PC-3 (cell line): ENCODE measurements around the gene SYT6. TPM values are rescaled to one million over a fixed set of nuclear protein-coding genes. Genes with fewer than 3 reads are reported as not detected.

Experiments used
- ATAC-seq: fragments of 200-7000 bp; cut with Tn5 transposase; 2 replicates; pipeline ENCODE4 v1.9.1; 2020; ENCODE audit warnings: mild to moderate bottlenecking, moderate library complexity
- BruUV-seq: library from RNA; stranded (reverse); fragments of 400-500 nt; replicated peaks from 2 replicates; lab custom pipeline; 2021; lab: Mats Ljungman, UMichigan
- CTCF ChIA-PET: fragments of 300-600 bp; sonication (Branson Sonifier 250); formaldehyde crosslinking; loops from one replicate; lab custom pipeline; 2022; ENCODE audit warnings: antibody characterized with exemption; lab: Charles Lee
- POLR2A ChIA-PET: fragments of 300-600 bp; sonication (Branson Sonifier 250); formaldehyde crosslinking; loops from one replicate; lab custom pipeline; 2022; ENCODE audit warnings: antibody characterized with exemption; ENCODE audit not compliant: unreplicated experiment; lab: Charles Lee
- DNase-seq: peaks from one replicate; pipeline ENCODE4 v3.0.0-alpha.2; 2015
- H2AFZ ChIP-seq: fragments of 300-600 bp; sonication (generic); 2 replicates; pipeline ENCODE4 v1.6.0; 2016; ENCODE audit warnings: antibody characterized with exemption, low read length
- H3F3A ChIP-seq: fragments of 300-600 bp; sonication (generic); one replicate; pipeline ENCODE4 v1.6.0; 2017; ENCODE audit warnings: antibody characterized with exemption, low read length, control low read depth, mild to moderate bottlenecking; ENCODE audit not compliant: unreplicated experiment
- H3K27ac ChIP-seq: fragments of 300-600 bp; sonication (generic); 2 replicates; pipeline ENCODE4 v1.5.1; 2016; ENCODE audit warnings: mild to moderate bottlenecking, low read length
- H3K27me3 ChIP-seq: fragments of 300-600 bp; sonication (generic); 2 replicates; pipeline ENCODE4 v1.6.1; 2016; ENCODE audit warnings: low read length, mixed read lengths
- H3K36me3 ChIP-seq: fragments of 300-600 bp; sonication (generic); 2 replicates; pipeline ENCODE4 v1.6.1; 2016; ENCODE audit warnings: low read depth, mixed run types, low read length, mixed read lengths
- H3K4me1 ChIP-seq: fragments of 300-600 bp; sonication (generic); 2 replicates; pipeline ENCODE4 v1.5.1; 2016; ENCODE audit warnings: low read length; ENCODE audit not compliant: insufficient read depth
- H3K4me2 ChIP-seq: fragments of 300-600 bp; sonication (generic); 2 replicates; pipeline ENCODE4 v1.6.0; 2016; ENCODE audit warnings: low read length
- H3K4me3 ChIP-seq: fragments of 300-600 bp; sonication (generic); 2 replicates; pipeline ENCODE4 v1.5.1; 2016; ENCODE audit warnings: mild to moderate bottlenecking, low read length, mixed read lengths
- H3K79me2 ChIP-seq: fragments of 300-600 bp; sonication (generic); 2 replicates; pipeline ENCODE4 v1.6.1; 2017; ENCODE audit warnings: low read length, mixed read lengths
- H3K9ac ChIP-seq: fragments of 300-600 bp; sonication (generic); 2 replicates; pipeline ENCODE4 v1.6.0; 2016; ENCODE audit warnings: mild to moderate bottlenecking, low read length
- H3K9me2 ChIP-seq: fragments of 300-600 bp; sonication (generic); replicated peaks from 2 replicates; pipeline ENCODE4 v1.6.1; 2016; ENCODE audit warnings: mixed run types, low read length, mixed read lengths
- H3K9me3 ChIP-seq: fragments of 300-600 bp; sonication (generic); 2 replicates; pipeline ENCODE4 v1.6.1; 2016; ENCODE audit warnings: low read length, mixed read lengths
- H4K20me1 ChIP-seq: fragments of 300-600 bp; sonication (generic); 2 replicates; pipeline ENCODE4 v1.6.1; 2016; ENCODE audit warnings: low read length, mixed read lengths
- CTCF ChIP-seq: fragments of 300-600 bp; sonication (generic); conservative IDR thresholded peaks from 2 replicates; pipeline ENCODE4 v1.5.1; 2017; ENCODE audit warnings: antibody characterized with exemption, low read depth, mild to moderate bottlenecking, low read length
- EZH2 ChIP-seq: fragments of 300-600 bp; sonication (generic); IDR thresholded peaks from one replicate; pipeline ENCODE4 v1.6.1; 2017; ENCODE audit warnings: antibody characterized with exemption, mild to moderate bottlenecking, low read length; ENCODE audit not compliant: unreplicated experiment
- EZH2phosphoT487 ChIP-seq: fragments of 300-600 bp; sonication (generic); IDR thresholded peaks from 2 replicates; pipeline ENCODE4 v1.6.1; 2018; ENCODE audit warnings: mild to moderate bottlenecking, antibody characterized with exemption, low read length, borderline replicate concordance
- intact Hi-C: fragments of 100-400 bp; cut with micrococcal nuclease; formaldehyde crosslinking; loops from 2 replicates; pipeline ENCODE4 v1.9.0; 2023
- total RNA-seq: library from RNA; depleted of rRNA; stranded (reverse); fragments of >200 nt; gene quantifications from 2 replicates; pipeline ENCODE4 v1.2.3, GENCODE V29; 2014

The SYT6 gene
- total RNA-seq, 1 experiment from 2014 or later: not detected

DNA sequence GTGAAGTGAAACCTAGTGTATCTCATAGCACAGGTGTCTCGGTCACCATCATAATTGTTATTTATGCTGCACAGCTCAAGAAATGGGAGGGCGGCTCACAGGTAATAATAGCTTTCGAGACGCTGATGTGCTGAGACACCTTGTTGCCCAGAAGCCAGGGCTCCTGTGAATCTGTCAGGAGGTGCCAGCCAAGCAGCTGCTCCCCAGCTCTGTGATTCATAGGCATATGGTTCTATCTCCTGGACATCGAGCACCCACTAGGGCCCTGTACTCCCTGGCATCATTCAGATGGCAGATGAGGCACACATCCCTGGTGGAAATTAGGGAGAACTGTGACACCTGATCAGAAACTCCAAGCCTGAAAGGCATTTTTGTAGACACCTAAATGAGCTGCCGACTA is 53.5 kb downstream of the SYT6 start:
- H3K4me1 ChIP-seq: peaks cover 2% of the 10 kb centered on the region; the same call in 1 of the 2 replicates
- no peak overlapping the region for H2AFZ ChIP-seq
- H3K27me3 ChIP-seq: no peaks in the 10 kb centered on the region
- CTCF ChIA-PET: no interaction called here
- no peak overlapping the region for H3K9ac ChIP-seq
- no TSS peak for BruUV-seq
- H4K20me1 ChIP-seq: no peaks in the 10 kb centered on the region
- no peak overlapping the region for H3K4me2 ChIP-seq
- H3K36me3 ChIP-seq: no peaks in the 10 kb centered on the region
- TF ChIP-seq EZH2 (no peak), EZH2phosphoT487 (no peak), CTCF (no peak)
- no peak for ATAC-seq
- no peaks in the 10 kb centered on the region for H3K9me2 ChIP-seq
- intact Hi-C loops: no loop called here
- no peak overlapping the region for H3K4me3 ChIP-seq
- no peak overlapping the region for H3K27ac ChIP-seq
- POLR2A ChIA-PET: no interaction called here
- no peaks in the 10 kb centered on the region for H3F3A ChIP-seq
- no peak for DNase-seq
- no peaks in the 10 kb centered on the region for H3K9me3 ChIP-seq
- no peaks in the 10 kb centered on the region for H3K79me2 ChIP-seq

DNA sequence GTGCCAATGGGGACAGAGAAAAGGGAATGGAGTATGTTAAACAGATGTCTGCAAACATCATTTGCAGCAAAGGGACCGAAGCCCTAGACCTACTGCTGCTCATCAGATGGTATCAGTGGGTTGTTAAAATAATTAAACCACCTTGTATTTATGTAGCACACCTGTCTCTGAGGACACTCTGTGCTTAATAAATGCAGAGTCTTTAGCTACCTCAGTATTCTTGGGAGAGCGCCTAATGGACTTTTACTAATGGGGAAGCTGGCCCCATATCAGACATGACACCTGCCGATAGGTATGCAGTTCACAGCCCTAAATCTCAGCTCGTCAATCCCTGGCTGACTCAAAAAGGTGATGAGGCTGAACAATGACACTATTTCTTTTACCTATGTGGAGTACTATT is 54.4 kb downstream of the SYT6 start:
- Histone ChIP-seq H2AFZ (no peak overlapping the region), H4K20me1 (no peaks in the 10 kb centered on the region), H3K36me3 (no peaks in the 10 kb centered on the region), H3F3A (no peaks in the 10 kb centered on the region), H3K79me2 (no peaks in the 10 kb centered on the region), H3K4me1 (peaks cover 11% of the 10 kb centered on the region), H3K9ac (no peak overlapping the region), H3K4me3 (no peak overlapping the region), H3K27me3 (no peaks in the 10 kb centered on the region), H3K27ac (no peak overlapping the region), H3K9me2 (no peaks in the 10 kb centered on the region), H3K9me3 (no peaks in the 10 kb centered on the region), H3K4me2 (no peak overlapping the region)
- BruUV-seq: no TSS peak
- TF ChIP-seq CTCF: no peak
- TF ChIP-seq EZH2phosphoT487: no peak
- TF ChIP-seq EZH2: no peak
- POLR2A ChIA-PET: interaction anchor here (0.5 kb wide), 1 partner anchor 1980 kb away, joined by 7 read pairs; no protein-coding TSS in a partner anchor
- DNase-seq (no peak), ATAC-seq (no peak)
- intact Hi-C loops: no loop called here
- CTCF ChIA-PET: interaction anchor here (0.7 kb wide), 1 partner anchor 120 kb away, joined by 3 read pairs; no protein-coding TSS in a partner anchor

GRCh38 chr1:114097109-114097508 is 56.6 kb downstream of the SYT6 start:
- ATAC-seq (no peak), DNase-seq (no peak)
- Histone ChIP-seq H3K36me3 (no peaks in the 10 kb centered on the region), H3K27ac (no peak overlapping the region), H3K4me3 (no peak overlapping the region), H3F3A (peaks cover 3% of the 10 kb centered on the region), H3K79me2 (no peaks in the 10 kb centered on the region), H3K9me3 (no peaks in the 10 kb centered on the region), H4K20me1 (no peaks in the 10 kb centered on the region), H2AFZ (no peak overlapping the region), H3K27me3 (no peaks in the 10 kb centered on the region), H3K9ac (no peak overlapping the region), H3K4me1 (peaks cover 23% of the 10 kb centered on the region), H3K9me2 (no peaks in the 10 kb centered on the region), H3K4me2 (no peak overlapping the region)
- intact Hi-C loops: no loop called here
- CTCF ChIA-PET: no interaction called here
- no peak for TF ChIP-seq EZH2phosphoT487
- POLR2A ChIA-PET: no interaction called here
- BruUV-seq: no TSS peak
